AG09309 (cell line): ENCODE measurements around the gene EAF2.

Experiments used
- DNase-seq: peaks from one replicate; pipeline ENCODE4 v3.0.0-alpha.2; 2010; ENCODE audit warnings: low read depth
- H3K4me3 ChIP-seq: 2 replicates; pipeline ENCODE4 v1.5.1; 2011; ENCODE audit warnings: mild to moderate bottlenecking, low read depth, low read length, moderate library complexity; ENCODE audit not compliant: control insufficient read depth
- CTCF ChIP-seq: IDR thresholded peaks from 2 replicates; pipeline ENCODE4 v1.5.1; 2011; ENCODE audit warnings: mild to moderate bottlenecking, low read depth, low read length, inconsistent platforms; ENCODE audit not compliant: insufficient read depth, control insufficient read depth; ENCODE audit errors: missing control alignments

The EAF2 gene

DNA sequence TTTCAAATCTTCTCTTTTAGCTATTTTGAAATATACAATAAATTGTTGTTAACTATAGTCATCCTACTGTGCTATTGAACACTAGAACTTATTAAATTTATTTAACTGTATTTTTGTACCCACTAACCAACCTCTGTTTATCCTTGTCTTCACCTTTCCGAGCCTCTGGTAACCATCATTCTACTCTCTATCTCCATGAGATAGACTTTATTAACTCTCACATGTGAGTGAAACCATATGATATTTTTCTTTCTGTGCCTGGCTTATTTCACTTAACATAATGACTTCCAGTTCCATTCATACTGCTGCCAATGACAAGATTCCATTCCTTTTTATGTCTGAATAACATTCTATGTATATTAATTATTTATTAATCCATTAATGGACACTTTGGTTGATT lies 43.4 kb downstream of the EAF2 start:
- no peak overlapping the region for H3K4me3 ChIP-seq
- no peak for TF ChIP-seq CTCF
- no peak for DNase-seq

DNA sequence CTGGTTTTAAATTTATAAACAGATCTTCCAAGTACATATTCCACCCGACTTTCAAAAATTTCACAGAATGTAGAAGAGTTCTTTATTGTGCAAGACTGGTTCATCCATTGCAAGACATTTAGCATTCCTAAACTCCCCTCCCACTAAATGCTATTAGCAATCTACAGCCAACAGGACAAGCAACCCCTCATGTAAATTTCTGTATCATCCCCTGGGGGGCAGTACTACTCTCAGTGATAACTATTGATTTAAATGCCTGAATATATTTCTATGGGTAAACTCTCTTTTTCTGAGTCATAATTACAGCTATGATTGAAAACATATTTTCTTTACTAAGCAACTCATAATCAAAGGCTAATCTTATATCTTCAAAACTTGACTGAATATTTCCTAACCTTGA lies 48.5 kb downstream of the EAF2 start:
- TF ChIP-seq CTCF = no peak
- no peak for DNase-seq
- no peak overlapping the region for H3K4me3 ChIP-seq

DNA sequence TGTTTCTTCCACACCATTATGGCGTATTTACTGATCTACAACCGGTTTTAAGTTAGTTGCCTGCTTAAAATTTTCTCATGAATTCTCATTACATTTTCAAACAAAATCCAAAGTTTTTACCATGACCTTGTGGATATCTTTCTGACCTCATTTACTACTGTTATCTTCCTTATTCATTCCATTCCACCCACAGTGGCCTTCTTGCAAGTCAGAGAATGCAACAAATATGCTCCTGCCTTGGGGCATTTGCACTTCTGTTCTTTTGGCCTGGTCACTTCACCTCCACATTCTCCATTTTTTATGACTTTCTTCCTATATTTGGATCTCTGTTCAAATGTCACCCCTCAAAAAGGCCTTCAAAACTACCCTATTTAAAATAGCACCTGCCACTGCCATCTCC lies 50.4 kb downstream of the EAF2 start:
- no peak for TF ChIP-seq CTCF
- H3K4me3 ChIP-seq = no peak overlapping the region
- no peak for DNase-seq

- DNase-seq = no peak
- H3K4me3 ChIP-seq = no peak within 1 kb of the TSS
- no peak for TF ChIP-seq CTCF
Measured at GRCh38 chr3:121894301-121894990, 59.4 kb downstream of the EAF2 start, which contains the start of gene SLC15A2. Gene SLC15A2 (plus strand): TSS chr3:121894401. CDS start chr3:121894477, 76 bp downstream.

- H3K4me3 ChIP-seq = no peak overlapping the region
- TF ChIP-seq CTCF = no peak
- no peak for DNase-seq
Measured at GRCh38 chr3:121895121-121895520, 60.1 kb downstream of the EAF2 start.

- TF ChIP-seq CTCF = no peak
- H3K4me3 ChIP-seq = no peak overlapping the region
- no peak for DNase-seq
Measured at GRCh38 chr3:121895736-121896135, 60.7 kb downstream of the EAF2 start.
